ENCODE measurements around the gene ANXA11.

Gene ANXA11

GRCh38 chr10:80191589-80192270 is 13.6 kb downstream of the ANXA11 start:
- H3K4me3 ChIP-seq, result no peak overlapping the region
- DNase-seq (ENCODE audit: low spot score in 2 of 2), result no peak
- H3K9me3 ChIP-seq, result no peaks in the 10 kb centered on the region; the same call in 1 of the 2 replicates
- no peaks in the 10 kb centered on the region for H3K4me1 ChIP-seq
- H3K36me3 ChIP-seq (replicated peaks), result no peaks in the 10 kb centered on the region
- in situ Hi-C loops (cut with MboI; ENCODE audit: low sequenced_read_pairs), result no loop called here
- no peaks in the 10 kb centered on the region for H3K27me3 ChIP-seq (ENCODE audit: low read depth)

GRCh38 chr10:80188713-80189112 is 16.6 kb downstream of the ANXA11 start:
- no peak for DNase-seq (ENCODE audit: low spot score in 2 of 2)
- no peak overlapping the region for H3K4me3 ChIP-seq
- H3K4me1 ChIP-seq, result no peaks in the 10 kb centered on the region
- in situ Hi-C loops (cut with MboI; ENCODE audit: low sequenced_read_pairs), result no loop called here
- H3K9me3 ChIP-seq, result no peaks in the 10 kb centered on the region; the same call in 1 of the 2 replicates
- H3K36me3 ChIP-seq (replicated peaks), result no peaks in the 10 kb centered on the region
- H3K27me3 ChIP-seq (ENCODE audit: low read depth), result no peaks in the 10 kb centered on the region

- no peak for DNase-seq (ENCODE audit: low spot score in 2 of 2)
- Histone ChIP-seq H3K36me3 (replicated peaks) (no peaks in the 10 kb centered on the region), H3K4me1 (no peaks in the 10 kb centered on the region), H3K27me3 (ENCODE audit: low read depth) (no peaks in the 10 kb centered on the region), H3K9me3 (no peaks in the 10 kb centered on the region; the same call in 1 of the 2 replicates), H3K4me3 (no peak overlapping the region)
- in situ Hi-C loops (cut with MboI; ENCODE audit: low sequenced_read_pairs), result no loop called here
These were observed 17.6 kb downstream of the ANXA11 start for GRCh38 chr10:80187465-80188409.

- no peaks in the 10 kb centered on the region for H3K36me3 ChIP-seq (replicated peaks)
- in situ Hi-C loops (cut with MboI; ENCODE audit: low sequenced_read_pairs), result no loop called here
- no peak overlapping the region for H3K4me3 ChIP-seq
- H3K4me1 ChIP-seq, result no peaks in the 10 kb centered on the region
- DNase-seq (ENCODE audit: low spot score in 2 of 2), result no peak
- H3K27me3 ChIP-seq (ENCODE audit: low read depth), result no peaks in the 10 kb centered on the region
- no peaks in the 10 kb centered on the region; the same call in 1 of the 2 replicates for H3K9me3 ChIP-seq
These were observed 18.3 kb downstream of the ANXA11 start for GRCh38 chr10:80187060-80187459.

- H3K36me3 ChIP-seq (replicated peaks), result no peaks in the 10 kb centered on the region
- DNase-seq (ENCODE audit: low spot score in 2 of 2), result no peak
- in situ Hi-C loops (cut with MboI; ENCODE audit: low sequenced_read_pairs), result no loop called here
These were observed 18.8 kb downstream of the ANXA11 start for GRCh38 chr10:80186364-80187012.

GRCh38 chr10:80185578-80186299 is 19.6 kb downstream of the ANXA11 start:
- Histone ChIP-seq H3K4me1 (no peaks in the 10 kb centered on the region), H3K9me3 (no peaks in the 10 kb centered on the region), H3K36me3 (replicated peaks) (no peaks in the 10 kb centered on the region), H3K27me3 (ENCODE audit: low read depth) (no peaks in the 10 kb centered on the region), H3K4me3 (no peak overlapping the region)
- in situ Hi-C loops (cut with MboI; ENCODE audit: low sequenced_read_pairs), result no loop called here
- DNase-seq (ENCODE audit: low spot score in 2 of 2), result no peak

More at GRCh38 chr10:80186364-80187012, 18.8 kb downstream of the ANXA11 start:
- Histone ChIP-seq H3K4me1 (no peaks in the 10 kb centered on the region), H3K9me3 (no peaks in the 10 kb centered on the region), H3K27me3 (ENCODE audit: low read depth) (no peaks in the 10 kb centered on the region), H3K4me3 (no peak overlapping the region)

- no peaks in the 10 kb centered on the region for H3K27me3 ChIP-seq (ENCODE audit: low read depth)
- no peak for DNase-seq (ENCODE audit: low spot score in 2 of 2)
- no peaks in the 10 kb centered on the region for H3K4me1 ChIP-seq
- H3K9me3 ChIP-seq, result no peaks in the 10 kb centered on the region
- H3K36me3 ChIP-seq (replicated peaks), result no peaks in the 10 kb centered on the region
- H3K4me3 ChIP-seq, result no peak overlapping the region
- in situ Hi-C loops (cut with MboI; ENCODE audit: low sequenced_read_pairs), result no loop called here
These were observed 21.0 kb downstream of the ANXA11 start for GRCh38 chr10:80184291-80184690.

- Histone ChIP-seq H3K36me3 (replicated peaks) (no peaks in the 10 kb centered on the region), H3K4me3 (no peak overlapping the region)
- in situ Hi-C loops (cut with MboI; ENCODE audit: low sequenced_read_pairs), result no loop called here
These were observed 21.9 kb downstream of the ANXA11 start for GRCh38 chr10:80183436-80183835.

GRCh38 chr10:80182986-80183385 is 22.4 kb downstream of the ANXA11 start:
- H3K4me3 ChIP-seq, result no peak overlapping the region
- no peaks in the 10 kb centered on the region for H3K9me3 ChIP-seq
- in situ Hi-C loops (cut with MboI; ENCODE audit: low sequenced_read_pairs), result no loop called here
- H3K27me3 ChIP-seq (ENCODE audit: low read depth), result no peaks in the 10 kb centered on the region
- DNase-seq (ENCODE audit: low spot score in 2 of 2), result no peak
- H3K36me3 ChIP-seq (replicated peaks), result no peaks in the 10 kb centered on the region
- no peaks in the 10 kb centered on the region for H3K4me1 ChIP-seq

More at GRCh38 chr10:80183436-80183835, 21.9 kb downstream of the ANXA11 start:
- no peaks in the 10 kb centered on the region for H3K4me1 ChIP-seq
- no peaks in the 10 kb centered on the region for H3K27me3 ChIP-seq (ENCODE audit: low read depth)
- no peak for DNase-seq (ENCODE audit: low spot score in 2 of 2)
- H3K9me3 ChIP-seq, result no peaks in the 10 kb centered on the region

GRCh38 chr10:80177781-80178636 is 27.3 kb downstream of the ANXA11 start:
- no peak overlapping the region for H3K4me3 ChIP-seq
- H3K36me3 ChIP-seq (replicated peaks), result no peaks in the 10 kb centered on the region
- H3K9me3 ChIP-seq, result no peaks in the 10 kb centered on the region
- in situ Hi-C loops (cut with MboI; ENCODE audit: low sequenced_read_pairs), result no loop called here
- no peak for DNase-seq (ENCODE audit: low spot score in 2 of 2)
- no peaks in the 10 kb centered on the region for H3K27me3 ChIP-seq (ENCODE audit: low read depth)
- no peaks in the 10 kb centered on the region for H3K4me1 ChIP-seq

GRCh38 chr10:80176526-80176925 is 28.8 kb downstream of the ANXA11 start:
- no peak for DNase-seq (ENCODE audit: low spot score in 2 of 2)
- Histone ChIP-seq H3K4me1 (no peaks in the 10 kb centered on the region), H3K36me3 (replicated peaks) (no peaks in the 10 kb centered on the region), H3K4me3 (no peak overlapping the region), H3K9me3 (no peaks in the 10 kb centered on the region), H3K27me3 (ENCODE audit: low read depth) (no peaks in the 10 kb centered on the region)
- in situ Hi-C loops (cut with MboI; ENCODE audit: low sequenced_read_pairs), result no loop called here

- in situ Hi-C loops (cut with MboI; ENCODE audit: low sequenced_read_pairs), result no loop called here
- H3K36me3 ChIP-seq (replicated peaks), result no peaks in the 10 kb centered on the region
These were observed 30.5 kb downstream of the ANXA11 start for GRCh38 chr10:80174641-80175395.

More at GRCh38 chr10:80174641-80175395, 30.5 kb downstream of the ANXA11 start:
- DNase-seq (ENCODE audit: low spot score in 2 of 2), result no peak
- H3K4me1 ChIP-seq, result no peaks in the 10 kb centered on the region
- no peak overlapping the region for H3K4me3 ChIP-seq
- H3K27me3 ChIP-seq (ENCODE audit: low read depth), result no peaks in the 10 kb centered on the region
- no peaks in the 10 kb centered on the region for H3K9me3 ChIP-seq

All from HAP-1 (cell line).